OCI-LY7 (cell line): ENCODE results near the gene FGD4. TPM values are rescaled to one million over a fixed set of nuclear protein-coding genes. Genes with fewer than 3 reads are reported as not detected.

ENCODE experiments used
- BruUV-seq: library from RNA; stranded (reverse); fragments of 400-500 nt; replicated peaks from 2 replicates; lab custom pipeline; 2021; lab: Mats Ljungman, UMichigan
- CTCF ChIA-PET: fragments of 300-600 bp; sonication (Branson Sonifier 250); formaldehyde crosslinking; loops from one replicate; lab custom pipeline; 2022; ENCODE audit warnings: antibody characterized with exemption; ENCODE audit not compliant: unreplicated experiment; lab: Charles Lee
- POLR2A ChIA-PET: fragments of 300-600 bp; sonication (Branson Sonifier 250); formaldehyde crosslinking; loops from one replicate; lab custom pipeline; 2022; ENCODE audit warnings: antibody characterized with exemption; lab: Charles Lee
- DNase-seq: peaks from one replicate; pipeline ENCODE4 v3.0.0-alpha.2; 2015; ENCODE audit warnings: low spot score
- H2AFZ ChIP-seq: fragments of 200-600 bp; sonication (generic), shearing (Covaris generic); 2 replicates; pipeline ENCODE4 v1.6.1; 2014; ENCODE audit warnings: mild to moderate bottlenecking, antibody characterized with exemption, low read length, moderate library complexity
- H3K27ac ChIP-seq: fragments of 200-600 bp; sonication (generic); 2 replicates; pipeline ENCODE4 v1.5.1; 2014; ENCODE audit warnings: mixed run types, low read depth, mild to moderate bottlenecking, moderate library complexity, low read length, inconsistent platforms; ENCODE audit not compliant: poor library complexity, severe bottlenecking
- H3K36me3 ChIP-seq: fragments of 200-600 bp; sonication (generic); 2 replicates; pipeline ENCODE4 v1.6.1; 2014; ENCODE audit warnings: mild to moderate bottlenecking, antibody characterized with exemption, low read length, moderate library complexity, mixed read lengths; ENCODE audit not compliant: insufficient read depth
- H3K4me1 ChIP-seq: fragments of 200-600 bp; sonication (generic); 2 replicates; pipeline ENCODE4 v1.5.1; 2014; ENCODE audit warnings: mild to moderate bottlenecking, low read length; ENCODE audit not compliant: insufficient read depth, poor library complexity, severe bottlenecking
- H3K4me2 ChIP-seq: fragments of 200-600 bp; sonication (generic); 2 replicates; pipeline ENCODE4 v1.6.1; 2014; ENCODE audit warnings: mild to moderate bottlenecking, low read length
- H3K4me3 ChIP-seq: fragments of 200-600 bp; sonication (generic); 2 replicates; pipeline ENCODE4 v1.5.1; 2014; ENCODE audit warnings: mild to moderate bottlenecking, low read depth, low read length; ENCODE audit not compliant: poor library complexity, severe bottlenecking
- H3K79me2 ChIP-seq: fragments of 200-600 bp; sonication (generic); 2 replicates; pipeline ENCODE4 v1.6.1; 2016; ENCODE audit warnings: low read depth, mild to moderate bottlenecking, low read length, moderate library complexity, mixed read lengths; ENCODE audit not compliant: insufficient read depth
- H3K9me2 ChIP-seq: fragments of 200-600 bp; sonication (generic); 2 replicates; pipeline ENCODE4 v1.6.1; 2016; ENCODE audit warnings: mild to moderate bottlenecking, low read length, mixed read lengths; ENCODE audit not compliant: insufficient read depth
- H3K9me3 ChIP-seq: fragments of 200-600 bp; sonication (generic); 2 replicates; pipeline ENCODE4 v1.6.1; 2014; ENCODE audit warnings: mild to moderate bottlenecking, mixed run types, low read length, mixed read lengths
- H4K20me1 ChIP-seq: fragments of 200-600 bp; sonication (generic); 2 replicates; pipeline ENCODE4 v1.6.1; 2014; ENCODE audit warnings: mild to moderate bottlenecking, antibody characterized with exemption, low read length, moderate library complexity, mixed read lengths; ENCODE audit not compliant: insufficient read depth
- CTCF ChIP-seq: fragments of 200-600 bp; sonication (generic); conservative IDR thresholded peaks from 2 replicates; pipeline ENCODE4 v1.5.1; 2014; ENCODE audit warnings: mild to moderate bottlenecking, antibody characterized with exemption, low read length, moderate library complexity, mixed read lengths
- EZH2phosphoT487 ChIP-seq: fragments of 200-600 bp; sonication (generic); IDR thresholded peaks from 2 replicates; pipeline ENCODE4 v1.6.1; 2018; ENCODE audit warnings: low read depth, borderline replicate concordance, mild to moderate bottlenecking, mixed run types, antibody characterized with exemption, low read length, moderate library complexity, mixed read lengths
- intact Hi-C: fragments of 100-400 bp; cut with micrococcal nuclease; formaldehyde crosslinking; loops from one replicate; pipeline ENCODE4 v1.10.0; 2022; ENCODE audit not compliant: unreplicated experiment
- total RNA-seq, 2 experiments: library from RNA; depleted of rRNA in 1 of 2; stranded (reverse); fragments of >200 nt in 1 of 2; shearing (Covaris generic) in 1 of 2; gene quantifications; 2 replicates each; pipeline ENCODE4 v1.2.3, GENCODE V29; 2014 to 2022

The FGD4 gene
- total RNA-seq, 2 experiments from 2014 or later = 14.9 to 19.3 TPM

- Histone ChIP-seq H3K36me3 (no peaks in the 10 kb centered on the region), H3K27ac (peak overlapping the region; percentile 71), H4K20me1 (no peaks in the 10 kb centered on the region), H3K79me2 (peaks cover 5% of the 10 kb centered on the region; the same call in 1 of the 2 replicates), H3K4me3 (peak overlapping the region; percentile 47), H2AFZ (peak overlapping the region; percentile 83), H3K4me1 (peaks cover 85% of the 10 kb centered on the region), H3K9me2 (no peaks in the 10 kb centered on the region), H3K9me3 (no peaks in the 10 kb centered on the region), H3K4me2 (peak overlapping the region; percentile 68)
- ChIA-PET POLR2A (interaction anchor here (0.5 to 3.9 kb wide), 8 partner anchors 8 to 1750 kb away, joined by 3 to 46 read pairs (median 5); no protein-coding TSS in a partner anchor), CTCF (interaction anchor here (0.6 kb wide), 1 partner anchor 11 kb away, joined by 4 read pairs; no protein-coding TSS in a partner anchor)
- DNase-seq = no peak
- intact Hi-C loops = no loop called here
- no TSS peak for BruUV-seq
- no peak for TF ChIP-seq EZH2phosphoT487
- TF ChIP-seq CTCF = no peak
These were observed 79.7 kb downstream of the FGD4 start for GRCh38 chr12:32478858-32479725.

GRCh38 chr12:32482226-32482625, 82.9 kb downstream of the FGD4 start:
- H3K27ac ChIP-seq = peak overlapping the region; percentile 83
- H3K36me3 ChIP-seq = no peaks in the 10 kb centered on the region
- H3K4me1 ChIP-seq = peaks cover 78% of the 10 kb centered on the region
- peak; percentile 87 for DNase-seq
- H3K9me3 ChIP-seq = no peaks in the 10 kb centered on the region
- H3K4me2 ChIP-seq = peak overlapping the region; percentile 76
- ChIA-PET POLR2A (interaction anchor here (0.5 to 4.0 kb wide), 14 partner anchors 8 to 1107 kb away, joined by 3 to 40 read pairs (median 6); no protein-coding TSS in a partner anchor), CTCF (interaction anchor here (0.5 to 0.7 kb wide), 2 partner anchors 19 to 25 kb away, joined by 3 read pairs; no protein-coding TSS in a partner anchor)
- peaks cover 5% of the 10 kb centered on the region; the same call in 1 of the 2 replicates for H3K79me2 ChIP-seq
- no peaks in the 10 kb centered on the region for H3K9me2 ChIP-seq
- intact Hi-C loops = loop anchor here (2.0 kb wide), 1 partner anchor 41 kb away; no protein-coding TSS in a partner anchor
- H3K4me3 ChIP-seq = peak overlapping the region; percentile 57
- H2AFZ ChIP-seq = peak overlapping the region; percentile 71
- no TSS peak for BruUV-seq
- H4K20me1 ChIP-seq = no peaks in the 10 kb centered on the region
- TF ChIP-seq EZH2phosphoT487 (no peak), CTCF (no peak)
